ENCODE results near the gene PTPRF.
"Not testable (repeated sequence)": the region's sequence is repeated elsewhere in the genome, so short reads cannot be mapped to it uniquely, and the experiment has no call there.

Gene PTPRF

GRCh38 chr1:43634721-43635120 lies 104.0 kb downstream of the PTPRF start:
- no peak for DNase-seq (ENCODE audit: low spot score)

- DNase-seq (ENCODE audit: low spot score): no peak
These were observed 105.4 kb downstream of the PTPRF start for GRCh38 chr1:43636006-43636641.

- no peak for DNase-seq (ENCODE audit: low spot score)
These were observed 106.6 kb downstream of the PTPRF start for GRCh38 chr1:43637267-43637666.

GRCh38 chr1:43638381-43638780 lies 107.7 kb downstream of the PTPRF start:
- DNase-seq (ENCODE audit: low spot score): not testable (repeated sequence)

- no peak for DNase-seq (ENCODE audit: low spot score)
These were observed 109.5 kb downstream of the PTPRF start for GRCh38 chr1:43639976-43640794.

- DNase-seq (ENCODE audit: low spot score): no peak
These were observed 113.9 kb downstream of the PTPRF start for GRCh38 chr1:43644558-43644957.

- no peak for DNase-seq (ENCODE audit: low spot score)
These were observed 114.8 kb downstream of the PTPRF start for GRCh38 chr1:43645461-43645860.

GRCh38 chr1:43647331-43647730 lies 116.6 kb downstream of the PTPRF start:
- not testable (repeated sequence) for DNase-seq (ENCODE audit: low spot score)

- peak; percentile 31 for DNase-seq (ENCODE audit: low spot score)
These were observed 117.7 kb downstream of the PTPRF start for GRCh38 chr1:43648221-43648847.

- DNase-seq (ENCODE audit: low spot score): no peak
These were observed 118.3 kb downstream of the PTPRF start for GRCh38 chr1:43648876-43649477.

GRCh38 chr1:43650310-43651085 lies 119.8 kb downstream of the PTPRF start:
- peak; percentile 98 for DNase-seq (ENCODE audit: low spot score)

GRCh38 chr1:43651188-43651587 lies 120.5 kb downstream of the PTPRF start:
- no peak for DNase-seq (ENCODE audit: low spot score)

- DNase-seq (ENCODE audit: low spot score): no peak
These were observed 121.2 kb downstream of the PTPRF start for GRCh38 chr1:43651902-43652301.

- DNase-seq (ENCODE audit: low spot score): peak; percentile 83
These were observed 122.7 kb downstream of the PTPRF start for GRCh38 chr1:43653339-43653738.

- no peak for DNase-seq (ENCODE audit: low spot score)
These were observed 123.2 kb downstream of the PTPRF start for GRCh38 chr1:43653893-43654292.

- no peak for DNase-seq (ENCODE audit: low spot score)
These were observed 125.3 kb downstream of the PTPRF start for GRCh38 chr1:43655953-43656352.

- no peak for DNase-seq (ENCODE audit: low spot score)
These were observed 128.8 kb downstream of the PTPRF start for GRCh38 chr1:43659212-43660166.

GRCh38 chr1:43660355-43660754 lies 129.7 kb downstream of the PTPRF start:
- no peak for DNase-seq (ENCODE audit: low spot score)

- DNase-seq (ENCODE audit: low spot score): no peak
These were observed 133.7 kb downstream of the PTPRF start for GRCh38 chr1:43664369-43664768.

- DNase-seq (ENCODE audit: low spot score): no peak
These were observed 135.9 kb downstream of the PTPRF start for GRCh38 chr1:43666608-43667007.

- DNase-seq (ENCODE audit: low spot score): no peak
These were observed 138.3 kb downstream of the PTPRF start for GRCh38 chr1:43668956-43669355.

Data from RKO (cell line).